AG04450 (cell line): ENCODE results near the gene TIFAB. TPM values are rescaled to one million over a fixed set of nuclear protein-coding genes. Genes with fewer than 3 reads are reported as not detected.

Source experiments
- CTCF ChIA-PET: fragments of 300-600, 350-600 bp; formaldehyde crosslinking; extraction: SDS; loops from one replicate; lab custom pipeline; 2022; ENCODE audit warnings: antibody characterized with exemption, inconsistent platforms; lab: Charles Lee
- POLR2A ChIA-PET: fragments of 350-600 bp; formaldehyde crosslinking; extraction: SDS; loops from one replicate; lab custom pipeline; 2021; ENCODE audit warnings: antibody characterized with exemption, inconsistent platforms; lab: Yijun Ruan, JAX
- DNase-seq: peaks from one replicate; pipeline ENCODE4 v3.0.0-alpha.2; 2011; ENCODE audit warnings: low read depth, low spot score
- H3K27ac ChIP-seq: one replicate; pipeline ENCODE4 v1.5.1; 2012; ENCODE audit warnings: low read depth, low read length, control low read depth
- H3K27me3 ChIP-seq: one replicate; pipeline ENCODE4 v1.6.0; 2012; ENCODE audit warnings: low read length; ENCODE audit not compliant: control insufficient read depth, insufficient read depth
- H3K4me3 ChIP-seq: 2 replicates; pipeline ENCODE4 v1.5.1; 2011; ENCODE audit warnings: mild to moderate bottlenecking, low read depth, low read length, control low read depth
- H3K9me3 ChIP-seq: 2 replicates; pipeline ENCODE4 v1.5.1; 2012; ENCODE audit warnings: low read length; ENCODE audit not compliant: control insufficient read depth, insufficient read depth
- polyA plus RNA-seq: library from polyadenylated mRNA; depleted of rRNA; stranded (reverse); fragments of >200 nt; gene quantifications from 2 replicates; pipeline ENCODE4 v1.2.3, GENCODE V29; 2011
- TF ChIP-seq, protein P1 (sequence below): IDR thresholded peaks from 2 replicates; pipeline ENCODE4 v1.5.1; 2011; ENCODE audit warnings: low read depth, low read length, control low read depth, inconsistent platforms

TIFAB gene
- polyA plus RNA-seq, 1 experiment = not detected

DNA sequence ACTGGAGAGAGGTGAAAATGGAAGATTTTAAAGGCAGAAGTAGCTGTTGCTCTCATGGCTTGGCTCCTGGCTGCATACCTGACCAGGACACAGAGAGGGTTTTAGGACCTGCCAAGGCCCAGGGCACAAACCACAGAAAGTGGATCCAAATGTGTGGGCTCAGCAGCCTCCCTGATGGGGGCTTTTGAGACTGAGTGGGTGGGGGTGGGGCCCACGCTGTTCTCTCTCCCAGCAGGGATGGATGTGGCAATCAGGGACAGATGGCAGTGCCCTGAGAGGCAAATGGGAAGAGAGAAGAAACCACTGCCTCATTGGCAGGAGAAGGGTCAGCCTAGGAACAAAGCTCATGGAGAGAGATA lies 34.9 kb upstream of the TIFAB start:
- ChIA-PET POLR2A (no interaction called here), CTCF (interaction anchor here (2.2 to 2.9 kb wide), 5 partner anchors 21 to 79 kb away, joined by 10 to 22 read pairs (median 11); no protein-coding TSS in a partner anchor)
- no peak for DNase-seq
- Histone ChIP-seq H3K27me3 (peaks cover 18% of the 10 kb centered on the region), H3K27ac (no peak overlapping the region), H3K4me3 (no peak overlapping the region), H3K9me3 (peaks cover 20% of the 10 kb centered on the region)
- TF ChIP-seq, protein P1, sequence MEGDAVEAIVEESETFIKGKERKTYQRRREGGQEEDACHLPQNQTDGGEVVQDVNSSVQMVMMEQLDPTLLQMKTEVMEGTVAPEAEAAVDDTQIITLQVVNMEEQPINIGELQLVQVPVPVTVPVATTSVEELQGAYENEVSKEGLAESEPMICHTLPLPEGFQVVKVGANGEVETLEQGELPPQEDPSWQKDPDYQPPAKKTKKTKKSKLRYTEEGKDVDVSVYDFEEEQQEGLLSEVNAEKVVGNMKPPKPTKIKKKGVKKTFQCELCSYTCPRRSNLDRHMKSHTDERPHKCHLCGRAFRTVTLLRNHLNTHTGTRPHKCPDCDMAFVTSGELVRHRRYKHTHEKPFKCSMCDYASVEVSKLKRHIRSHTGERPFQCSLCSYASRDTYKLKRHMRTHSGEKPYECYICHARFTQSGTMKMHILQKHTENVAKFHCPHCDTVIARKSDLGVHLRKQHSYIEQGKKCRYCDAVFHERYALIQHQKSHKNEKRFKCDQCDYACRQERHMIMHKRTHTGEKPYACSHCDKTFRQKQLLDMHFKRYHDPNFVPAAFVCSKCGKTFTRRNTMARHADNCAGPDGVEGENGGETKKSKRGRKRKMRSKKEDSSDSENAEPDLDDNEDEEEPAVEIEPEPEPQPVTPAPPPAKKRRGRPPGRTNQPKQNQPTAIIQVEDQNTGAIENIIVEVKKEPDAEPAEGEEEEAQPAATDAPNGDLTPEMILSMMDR = no peak

GRCh38 chr5:135486131-135487036 lies 34.2 kb upstream of the TIFAB start:
- Histone ChIP-seq H3K27me3 (peaks cover 18% of the 10 kb centered on the region), H3K9me3 (peaks cover 15% of the 10 kb centered on the region), H3K27ac (no peak overlapping the region), H3K4me3 (no peak overlapping the region)
- TF ChIP-seq, protein P1 = no peak
- ChIA-PET POLR2A (no interaction called here), CTCF (interaction anchor here (2.4 to 2.9 kb wide), 4 partner anchors 21 to 80 kb away, joined by 10 to 22 read pairs (median 16); no protein-coding TSS in a partner anchor)
- no peak for DNase-seq

GRCh38 chr5:135484674-135485086 lies 32.5 kb upstream of the TIFAB start:
- ChIA-PET CTCF (interaction anchor here (2.0 kb wide), 1 partner anchor 18 kb away, joined by 11 read pairs; no protein-coding TSS in a partner anchor), POLR2A (no interaction called here)
- peaks cover 18% of the 10 kb centered on the region for H3K27me3 ChIP-seq

DNA sequence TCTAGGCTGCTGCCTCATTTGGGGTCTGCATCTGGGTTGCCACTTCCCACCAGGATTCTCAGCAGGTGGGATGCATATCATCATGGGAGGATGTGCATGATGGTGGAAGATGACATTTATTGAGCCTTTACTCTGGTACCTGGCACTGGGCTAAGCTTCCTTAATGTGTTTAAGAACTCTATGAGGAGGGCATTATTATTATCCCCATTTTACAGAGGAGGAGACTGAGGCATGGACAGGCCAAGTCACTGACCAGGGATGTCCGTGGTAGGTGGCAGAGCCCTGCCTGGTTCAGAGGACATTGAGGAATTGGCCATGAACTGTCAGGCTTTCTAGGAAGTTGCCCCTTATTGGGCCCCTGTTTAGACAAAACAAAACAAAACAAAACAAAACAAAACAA lies 31.1 kb upstream of the TIFAB start:
- ChIA-PET CTCF (interaction anchor here (2.0 kb wide), 1 partner anchor 17 kb away, joined by 11 read pairs; no protein-coding TSS in a partner anchor), POLR2A (no interaction called here)
- Histone ChIP-seq H3K9me3 (no peaks in the 10 kb centered on the region), H3K27ac (no peak overlapping the region), H3K27me3 (peaks cover 22% of the 10 kb centered on the region), H3K4me3 (no peak overlapping the region)
- TF ChIP-seq, protein P1 = no peak
- DNase-seq = no peak

More at GRCh38 chr5:135484674-135485086, 32.5 kb upstream of the TIFAB start:
- Histone ChIP-seq H3K27ac (no peak overlapping the region), H3K9me3 (peaks cover 5% of the 10 kb centered on the region), H3K4me3 (no peak overlapping the region)
- TF ChIP-seq, protein P1 = no peak
- DNase-seq = no peak
